Posterior vena cava (tissue), 2 donors: ENCODE measurements around the gene ESRRB. TPM values are rescaled to one million over a fixed set of nuclear protein-coding genes. Genes with fewer than 3 reads are reported as not detected.
A peak's percentile ranks its signal among the peaks of the same experiment; 100 is the strongest.
"Not testable (repeated sequence)": the region's sequence is repeated elsewhere in the genome, so short reads cannot be mapped to it uniquely, and the experiment has no call there.

Source experiments
- DNase-seq: peaks from one replicate; pipeline ENCODE4 v3.0.0-alpha.2; 2020; ENCODE audit warnings: low spot score
- intact Hi-C, 2 donors: fragments of 100-400 bp; cut with DNase I; formaldehyde crosslinking; loops; one replicate each; pipeline versions ENCODE4 v1.14.1 to v1.14.2; 2022 to 2023
- total RNA-seq, 2 donors: library from RNA; stranded (reverse); fragmentation: NEBNext Ultra II Directional; extraction: Animal tissue kit (Norgen Biotek cat#: 25700); gene quantifications; one replicate each; pipeline ENCODE4 v1.2.1, GENCODE V29; 2021
- donor health status: DM: yes; HTN: yes; CAD: no.
- donor health status: DM: yes; HTN: yes; CAD: no.

ESRRB gene
- total RNA-seq, 2 donors from 2014 or later, result 0.60 to 0.95 TPM

DNA sequence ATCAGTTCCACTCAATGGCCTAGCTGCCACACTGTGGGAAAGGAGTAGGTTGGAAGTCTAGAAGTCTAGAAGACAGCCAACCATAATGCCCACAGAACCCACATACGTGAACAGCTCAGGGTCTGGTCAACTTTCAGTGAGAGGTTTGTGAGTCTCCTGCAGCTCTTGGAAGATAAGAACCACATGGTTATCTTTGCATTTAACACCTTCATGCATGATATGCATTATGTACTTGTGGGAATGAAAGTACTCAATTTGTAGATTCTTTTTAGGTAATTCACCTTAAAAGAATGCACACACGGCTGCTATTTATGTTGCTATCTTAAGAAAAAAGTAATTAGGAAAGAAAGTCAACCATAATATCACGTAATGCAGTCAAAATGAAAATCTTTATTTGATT, 126.7 kb downstream of the ESRRB start:
- DNase-seq, result peak; percentile 12

DNA sequence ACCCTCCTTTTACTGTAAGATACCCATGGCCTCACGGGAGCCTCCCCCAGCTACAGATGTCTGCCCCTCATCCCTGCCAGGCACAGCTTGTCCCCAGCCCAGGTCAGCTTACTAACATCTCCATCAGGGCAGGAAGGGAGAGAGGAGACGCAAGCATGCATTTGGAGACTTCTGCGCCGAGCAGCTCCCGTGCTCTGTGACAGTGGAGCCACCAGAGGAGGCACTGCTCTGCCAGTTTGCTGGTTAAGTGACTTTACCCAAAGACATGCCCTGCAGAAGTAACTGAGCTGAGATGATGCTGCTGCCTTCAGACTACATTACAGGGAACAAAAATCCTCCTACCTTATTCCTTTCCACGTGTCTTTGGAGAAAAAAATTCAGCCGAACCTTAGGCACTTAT, 133.4 kb downstream of the ESRRB start:
- DNase-seq, result peak; percentile 55
- intact Hi-C loops, result no loop called here

More for the DNA sequence above, 126.7 kb downstream of the ESRRB start:
- intact Hi-C loops, result no loop called here

DNA sequence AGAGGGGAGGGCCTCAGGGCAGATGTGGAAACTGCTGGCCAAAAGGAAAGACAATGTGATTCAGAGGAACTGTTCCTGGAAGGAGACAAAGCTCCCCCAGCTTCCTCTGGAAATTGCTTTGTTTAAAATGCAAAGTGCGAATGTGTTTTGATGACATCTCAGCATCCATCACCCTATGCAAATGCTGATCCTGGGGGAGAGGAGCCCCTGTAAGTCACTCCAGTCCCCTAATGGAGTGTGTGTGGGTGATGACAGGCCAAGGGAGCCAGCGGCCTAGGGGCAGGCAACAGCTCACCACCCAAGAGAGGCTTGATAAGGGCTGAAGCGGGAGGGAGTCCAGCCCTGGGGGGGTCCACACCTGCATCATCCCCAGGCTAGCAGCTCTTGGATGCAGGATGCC, 134.2 kb downstream of the ESRRB start:
- DNase-seq, result peak; percentile 59
- intact Hi-C loops, result no loop called here

DNA sequence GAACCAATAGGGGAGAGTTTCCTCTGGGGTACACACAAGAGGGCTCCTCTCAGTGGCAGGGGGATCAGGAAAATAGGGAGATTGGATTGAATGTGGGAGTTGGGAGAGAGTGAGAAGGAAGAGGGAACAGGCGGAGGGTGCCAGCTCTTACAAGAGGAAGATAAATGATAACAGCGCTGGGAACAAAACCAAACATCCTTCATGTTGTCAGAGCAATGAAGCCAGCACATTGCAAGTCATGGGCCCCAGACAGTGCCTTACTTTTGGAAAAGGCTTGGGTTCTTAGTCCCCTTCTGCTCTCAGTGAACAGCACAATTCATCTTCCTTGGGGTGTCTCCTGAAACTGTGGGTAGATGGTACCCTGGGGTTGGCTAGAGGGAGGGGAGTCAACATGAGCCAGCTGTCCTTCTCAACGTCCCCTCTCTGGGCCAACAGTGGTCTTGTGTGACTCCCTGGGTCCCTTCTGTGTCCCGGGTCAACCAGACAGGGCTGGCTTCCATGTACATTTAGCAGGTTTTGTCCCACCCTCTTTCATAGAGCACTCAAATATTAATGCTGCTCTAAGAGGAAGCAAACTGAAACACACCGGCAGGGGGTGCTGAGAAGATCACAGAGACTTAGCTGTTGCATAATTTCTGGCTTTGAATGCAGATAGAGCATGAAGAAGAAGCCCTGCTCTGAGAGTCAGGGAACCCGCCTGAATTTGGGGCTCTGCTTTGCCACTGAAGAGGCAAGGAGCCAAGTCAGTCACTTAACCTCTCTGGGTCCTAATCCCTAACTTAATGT, 138.5 kb downstream of the ESRRB start:
- intact Hi-C loops, result no loop called here
- DNase-seq, result peak; percentile 56

DNA sequence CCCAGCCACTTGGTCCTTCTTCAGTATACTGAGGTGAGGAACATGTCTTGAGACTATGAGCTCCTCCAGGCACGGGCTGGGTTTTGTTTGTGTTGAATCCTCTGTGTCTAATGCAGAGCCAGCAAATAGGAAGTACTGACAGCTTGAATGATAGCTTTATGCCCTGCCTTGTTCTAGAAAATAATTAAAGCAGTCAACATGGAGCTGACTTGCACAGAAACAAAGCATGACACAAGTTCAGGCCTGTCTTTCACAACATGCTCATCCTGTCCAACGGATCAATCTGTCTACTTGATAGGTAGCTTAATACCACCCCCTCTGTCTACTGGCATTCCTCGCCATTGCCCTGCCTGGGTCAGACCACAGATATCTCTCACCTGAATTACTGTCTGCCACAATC, 140.9 kb downstream of the ESRRB start:
- no peak for DNase-seq
- intact Hi-C loops, result no loop called here

DNA sequence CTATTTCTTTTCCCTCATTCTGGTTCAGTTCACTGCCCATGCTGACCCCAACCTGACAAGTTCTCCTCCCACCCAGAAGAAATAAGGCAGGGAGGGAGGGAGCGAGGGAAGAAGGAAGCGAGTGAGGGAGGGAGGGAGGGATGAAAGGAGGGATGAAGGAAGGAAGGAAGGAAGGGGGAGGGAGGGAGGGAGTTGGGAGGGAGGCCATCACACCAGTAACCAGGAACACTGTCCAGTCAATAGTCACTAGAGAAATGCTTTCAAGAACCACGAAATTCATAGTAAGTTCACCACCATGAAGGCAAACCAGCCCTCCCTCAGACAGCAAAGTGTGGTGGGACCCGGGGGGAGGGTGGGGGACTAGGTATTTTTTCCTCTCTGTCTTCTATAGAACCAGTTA, 142.4 kb downstream of the ESRRB start:
- intact Hi-C loops, result no loop called here
- no peak for DNase-seq

DNA sequence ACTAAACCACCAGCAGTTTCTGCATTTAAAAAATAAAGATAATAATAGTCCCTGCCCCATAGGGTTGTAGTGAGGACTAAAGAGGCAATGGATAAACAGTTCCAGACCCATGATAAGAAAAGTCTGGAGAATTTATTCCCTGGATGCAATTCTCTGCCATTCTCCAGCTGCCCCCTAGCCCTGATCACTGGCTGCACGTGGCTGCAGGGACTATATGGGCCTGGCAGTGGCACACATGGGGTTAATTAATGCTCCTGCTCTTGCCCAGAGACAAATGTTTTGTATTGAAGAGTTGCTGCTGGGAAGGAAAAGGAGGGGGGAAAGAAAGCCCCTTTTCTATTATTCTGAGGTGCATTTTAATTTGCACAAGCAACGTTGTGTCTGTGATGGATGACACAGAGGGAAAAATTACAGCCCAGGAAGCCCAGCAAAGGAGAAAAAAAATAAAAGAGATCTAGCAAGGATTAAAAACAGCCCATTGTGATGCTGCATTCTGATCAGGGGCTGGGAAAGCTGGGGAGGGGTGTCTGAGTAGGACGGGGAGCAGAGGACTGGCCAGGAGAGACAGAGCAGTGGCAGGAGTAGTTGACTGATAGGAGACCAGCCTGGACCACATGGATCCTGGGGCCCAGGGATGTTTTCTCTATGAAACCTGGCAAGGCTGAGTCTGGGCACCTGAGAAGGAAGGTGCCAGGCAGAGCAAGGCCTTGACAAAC, 149.3 kb downstream of the ESRRB start:
- DNase-seq, result peak; percentile 14
- intact Hi-C loops, result no loop called here

DNA sequence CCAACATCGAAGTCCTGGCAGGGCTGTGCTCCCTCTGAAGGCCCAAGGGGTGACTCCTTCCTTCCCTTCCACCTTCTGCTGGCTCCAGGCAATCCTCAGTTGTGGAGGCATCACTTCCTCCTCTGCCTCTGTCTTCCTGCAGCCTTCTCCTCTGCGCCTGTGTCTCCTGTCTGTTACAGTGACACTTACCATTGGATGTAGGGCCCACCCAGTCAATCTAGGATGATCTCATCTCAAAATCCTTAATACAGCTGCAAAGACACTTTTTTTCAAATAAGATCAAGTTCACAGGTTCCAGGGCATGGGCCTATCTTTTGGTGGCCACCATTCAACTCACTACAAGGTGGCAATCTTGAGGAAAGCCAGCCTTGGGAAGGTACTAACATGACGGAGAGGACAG, 155.1 kb downstream of the ESRRB start:
- intact Hi-C loops, result no loop called here
- peak; percentile 40 for DNase-seq

DNA sequence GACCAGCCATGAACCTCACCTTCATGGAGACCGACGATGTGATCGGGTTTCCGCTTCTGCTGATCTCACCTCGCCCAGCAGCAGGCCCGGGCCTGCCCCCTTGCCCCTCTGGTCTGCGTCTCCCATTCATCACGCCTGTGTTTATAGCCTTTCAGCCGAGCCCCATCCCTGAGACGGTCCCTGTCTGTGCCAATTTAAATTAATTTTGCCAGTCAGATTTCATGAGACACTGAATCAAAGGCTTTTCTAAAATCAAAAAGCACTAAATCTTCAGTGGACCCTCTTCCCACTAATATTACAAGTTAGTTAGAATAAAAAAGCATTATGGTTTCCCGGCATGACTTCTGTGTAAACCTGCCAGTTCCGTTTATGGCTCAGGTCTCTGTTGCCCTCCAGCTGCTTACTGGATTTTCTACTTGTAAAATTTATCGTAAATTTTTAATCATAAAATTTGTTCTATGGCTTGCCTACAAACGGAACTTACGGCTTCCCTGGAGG, 155.9 kb downstream of the ESRRB start:
- DNase-seq, result no peak
- intact Hi-C loops, result no loop called here

DNA sequence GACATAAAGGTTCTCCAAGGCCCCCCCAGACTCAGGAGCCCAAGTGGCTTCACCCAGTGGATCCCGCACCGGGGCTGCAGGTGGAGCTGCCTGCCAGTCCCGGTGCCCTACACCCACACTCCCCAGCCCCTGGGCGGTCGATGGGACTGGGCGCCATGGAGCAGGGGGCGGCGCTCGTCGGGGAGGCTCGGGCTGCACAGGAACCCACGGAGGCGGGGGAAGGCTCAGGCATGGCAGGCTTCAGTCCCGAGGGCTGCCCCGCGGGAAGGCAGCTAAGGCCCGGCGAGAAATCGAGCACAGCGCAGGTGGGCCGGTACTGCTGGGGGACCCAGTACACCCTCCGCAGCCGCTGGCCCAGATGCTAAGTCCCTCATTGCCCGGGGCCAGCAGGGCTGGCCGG, 160.7 kb downstream of the ESRRB start:
- DNase-seq, intact Hi-C loops: not testable (repeated sequence)

DNA sequence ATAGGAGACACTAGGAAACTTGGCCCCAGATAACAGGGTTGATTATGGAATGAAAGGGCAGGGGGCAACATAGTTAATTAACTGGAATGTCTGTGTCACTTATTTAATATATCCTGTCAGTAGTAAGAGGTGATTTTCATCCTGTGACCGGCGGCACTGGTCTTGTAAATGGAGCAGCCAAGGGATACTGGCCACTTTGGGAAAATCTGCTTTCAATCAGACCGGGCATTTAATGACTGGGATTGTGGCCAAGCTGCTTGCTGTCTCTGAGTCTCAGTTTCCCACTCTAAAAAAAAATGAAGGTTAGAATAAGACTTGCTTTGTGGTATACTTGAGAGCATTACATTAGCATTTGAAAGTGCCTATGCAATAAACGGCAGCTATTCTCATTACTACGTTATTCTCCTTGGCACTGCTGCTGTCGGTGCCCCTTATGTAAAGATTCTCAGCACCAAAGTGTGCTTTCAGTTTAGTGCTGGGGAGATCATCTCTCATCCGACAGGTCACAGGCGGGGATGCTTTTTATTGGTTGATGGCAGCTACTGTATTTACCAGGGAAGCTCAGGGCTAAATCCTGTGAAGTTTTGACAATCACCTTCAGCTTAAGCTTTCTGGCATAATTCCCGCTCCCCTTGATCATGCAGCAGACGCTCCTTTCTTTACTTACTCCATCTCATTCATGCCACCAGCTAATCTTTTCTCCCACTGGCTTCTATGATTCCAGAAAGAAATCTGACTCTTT, 162.1 kb downstream of the ESRRB start:
- no peak for DNase-seq
- intact Hi-C loops, result no loop called here

DNA sequence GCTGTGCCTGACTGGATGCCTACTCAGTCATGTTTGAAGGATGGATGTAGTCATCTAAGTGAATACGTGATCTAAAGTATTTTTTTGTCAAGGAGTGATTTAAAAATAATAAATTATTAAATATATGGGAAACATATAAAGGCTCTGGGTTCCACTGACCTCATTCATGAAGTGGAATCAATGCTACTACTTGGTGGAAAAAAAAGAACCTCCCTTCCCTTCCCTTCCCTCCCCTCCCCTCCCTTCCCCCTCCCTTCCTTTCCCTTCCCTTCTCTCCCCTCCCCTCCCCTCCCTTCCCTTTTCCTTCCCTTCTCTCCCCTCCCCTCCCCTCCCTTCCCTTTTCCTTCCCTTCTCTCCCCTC, 162.7 kb downstream of the ESRRB start:
- DNase-seq, result no peak
- intact Hi-C loops, result no loop called here

DNA sequence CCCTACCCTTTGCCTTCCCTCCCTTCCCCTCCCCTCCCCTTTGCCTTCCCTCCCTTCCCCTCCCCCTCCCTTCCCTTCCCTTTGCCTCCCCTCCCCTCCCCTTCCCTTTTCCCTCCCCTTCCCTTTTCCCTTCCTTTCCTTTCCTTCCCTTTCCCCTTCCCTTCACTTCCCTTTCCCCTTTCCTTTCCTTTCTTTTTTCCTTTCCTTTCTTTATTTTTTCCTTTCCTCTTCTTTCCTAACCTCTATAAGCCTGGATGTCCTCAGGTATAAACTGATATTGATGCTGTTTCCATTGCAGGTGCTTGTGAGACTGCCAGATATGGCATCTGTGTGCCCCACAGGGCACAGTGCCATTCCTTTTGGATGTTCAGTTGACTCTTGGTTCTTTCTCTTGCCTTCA, 163.2 kb downstream of the ESRRB start:
- no peak for DNase-seq
- intact Hi-C loops, result no loop called here

DNA sequence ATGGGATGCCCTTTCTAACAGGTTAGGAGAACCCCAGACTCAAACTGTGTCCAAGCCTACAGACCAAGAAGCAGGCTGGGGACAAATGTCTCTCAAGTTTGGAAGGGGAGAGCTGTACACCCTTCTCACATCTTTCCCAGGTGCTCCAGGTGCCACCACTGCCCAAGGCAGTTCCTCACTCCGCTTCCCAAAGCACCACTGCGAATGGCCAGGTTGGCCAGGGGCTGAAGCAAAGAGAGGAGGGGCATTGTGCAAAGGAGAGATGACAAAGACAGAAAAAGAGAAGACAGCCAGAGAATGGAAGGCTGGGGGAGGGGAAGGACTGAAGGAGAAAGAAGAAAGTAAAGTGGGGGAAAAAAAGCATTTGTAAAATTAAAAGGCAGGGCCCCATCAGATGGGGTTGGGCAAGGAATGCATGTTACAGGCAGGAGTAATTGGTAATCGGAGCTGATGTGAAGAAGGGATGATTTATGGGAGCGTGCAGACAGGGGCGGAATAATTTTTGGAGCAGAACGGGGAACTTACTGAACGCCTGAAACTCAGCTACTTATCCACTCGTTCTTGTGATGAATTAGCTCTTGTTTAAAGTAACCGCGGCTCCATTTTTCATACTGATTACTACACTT, 165.8 kb downstream of the ESRRB start:
- no peak for DNase-seq
- intact Hi-C loops, result no loop called here

DNA sequence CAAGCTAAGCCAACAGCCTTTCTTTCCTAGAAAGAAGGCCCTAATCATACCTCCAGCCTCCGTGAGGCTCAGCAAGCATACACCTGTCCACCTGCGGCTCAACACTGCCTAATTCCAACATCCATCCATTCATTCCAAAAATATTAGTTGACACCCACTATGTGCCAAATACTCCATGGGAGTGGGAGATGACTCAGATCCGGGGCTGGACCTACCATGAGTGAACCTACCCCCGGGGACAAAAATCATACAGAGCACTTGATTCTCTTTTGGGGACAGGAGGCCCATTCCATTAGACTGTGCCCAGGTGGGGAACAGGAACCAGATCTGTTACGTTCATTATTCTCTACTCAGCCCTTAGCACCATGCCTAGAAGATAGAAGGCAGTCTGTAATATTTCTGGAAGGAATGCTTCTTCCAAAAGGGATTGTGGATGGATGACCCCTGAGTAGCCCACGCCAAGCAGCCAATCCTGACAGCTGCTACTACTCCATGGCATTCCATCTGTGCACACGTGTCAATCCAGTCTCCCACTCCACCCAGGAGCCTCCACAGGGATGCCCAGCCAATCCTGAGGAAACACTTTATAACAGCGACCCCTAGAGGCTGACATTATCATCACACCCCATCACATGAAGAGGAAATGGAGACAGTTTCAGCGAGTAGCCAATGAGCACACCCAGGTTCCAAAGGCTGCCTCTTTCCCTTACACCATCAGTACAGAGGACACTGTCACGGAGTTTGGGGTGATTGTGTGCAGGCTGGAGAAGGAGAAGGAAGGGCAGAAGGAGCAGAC, 170.7 kb downstream of the ESRRB start:
- intact Hi-C loops, result no loop called here
- DNase-seq, result no peak

DNA sequence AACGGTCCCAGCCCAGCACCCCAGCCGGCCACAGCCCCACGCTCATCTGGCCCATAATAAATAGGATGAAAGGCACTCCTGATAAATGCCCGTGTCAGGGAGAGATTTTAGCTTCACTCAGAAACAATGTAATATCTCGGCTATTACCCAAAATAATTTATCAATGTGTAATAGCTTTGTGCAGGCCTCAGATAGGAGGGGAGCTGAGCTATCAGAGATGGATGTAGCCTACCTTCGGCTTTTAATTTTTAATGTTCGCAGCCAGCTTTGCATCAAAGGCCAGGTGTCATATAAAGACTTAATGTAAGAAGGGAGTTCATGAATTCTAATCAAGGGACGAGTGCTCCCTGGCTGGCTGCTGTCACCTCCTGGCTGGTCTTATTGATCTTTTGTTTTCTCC, 171.9 kb downstream of the ESRRB start:
- no peak for DNase-seq
- intact Hi-C loops, result no loop called here

DNA sequence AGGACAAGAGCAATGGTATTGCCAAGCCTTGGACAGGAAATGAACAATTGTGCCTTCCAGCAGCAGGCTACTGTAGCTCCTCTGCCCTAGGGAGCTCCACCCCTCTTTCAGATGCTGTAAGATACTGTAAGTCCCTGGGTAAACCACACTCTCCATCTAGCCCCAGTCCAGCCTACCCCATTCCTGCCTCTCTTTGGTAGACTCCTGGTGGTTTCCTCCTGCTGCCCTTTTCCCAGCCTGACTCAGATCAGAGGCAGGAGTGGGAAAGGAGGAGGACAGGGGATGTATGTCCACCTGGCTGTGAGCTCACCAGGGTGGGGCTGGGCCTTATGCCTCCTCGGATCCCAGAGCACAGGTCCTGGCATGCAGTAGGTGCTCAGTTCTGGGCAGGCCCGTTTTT, 174.6 kb downstream of the ESRRB start:
- intact Hi-C loops, result no loop called here

DNA sequence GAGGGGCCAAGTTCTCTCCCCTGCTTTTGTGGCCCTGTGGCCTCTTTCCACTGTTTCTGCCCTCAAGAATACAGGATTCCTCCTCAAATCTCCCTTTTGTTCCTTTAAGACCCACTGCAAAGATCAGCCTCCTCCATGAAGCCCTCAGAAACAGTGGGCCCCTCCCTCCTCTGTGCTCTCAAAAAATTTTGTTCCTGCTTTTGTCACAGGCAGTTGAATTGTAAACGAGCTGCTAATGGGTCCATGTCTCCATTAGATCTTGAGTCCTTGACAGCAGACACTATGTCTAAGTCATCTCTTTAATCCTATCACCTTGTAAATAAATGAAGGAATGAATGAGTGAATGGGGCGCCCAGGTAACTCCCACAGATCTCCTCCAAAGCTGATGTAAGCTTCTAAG, 175.2 kb downstream of the ESRRB start:
- intact Hi-C loops, result no loop called here
- DNase-seq, result no peak

More for the DNA sequence above, 174.6 kb downstream of the ESRRB start:
- no peak for DNase-seq
